Activated CD8-positive, alpha-beta T cell treated with anti-CD3 and anti-CD28 coated beads for 36 hours (primary cell): ENCODE results near the gene ART5. TPM values are rescaled to one million over a fixed set of nuclear protein-coding genes. Genes with fewer than 3 reads are reported as not detected.
"Not testable (repeated sequence)": the region's sequence is repeated elsewhere in the genome, so short reads cannot be mapped to it uniquely, and the experiment has no call there.

Source experiments
- ATAC-seq: fragments of 200-7000 bp; cut with Tn5 transposase; one replicate; pipeline ENCODE4 v1.10.0; 2021; ENCODE audit warnings: mild to moderate bottlenecking, moderate library complexity
- CTCF ChIA-PET: fragments of 350-600 bp; sonication (Branson Sonifier 250); formaldehyde crosslinking; loops from one replicate; lab custom pipeline; 2021; ENCODE audit warnings: antibody characterized with exemption; lab: Charles Lee
- POLR2A ChIA-PET: fragments of 350-600 bp; sonication (Branson Sonifier 250); formaldehyde crosslinking; loops from one replicate; lab custom pipeline; 2021; ENCODE audit warnings: antibody characterized with exemption; lab: Charles Lee
- DNase-seq: peaks from one replicate; pipeline ENCODE4 v3.0.0-alpha.2; 2020
- H3K27ac Mint-ChIP-seq: one replicate; pipeline ENCODE4 v1.8.0; 2021; ENCODE audit warnings: mild to moderate bottlenecking, mixed read lengths
- H3K27me3 Mint-ChIP-seq: one replicate; pipeline ENCODE4 v1.8.0; 2021; ENCODE audit warnings: mixed read lengths
- H3K36me3 Mint-ChIP-seq: one replicate; pipeline ENCODE4 v1.8.0; 2021; ENCODE audit warnings: low read depth, mixed read lengths
- H3K4me1 Mint-ChIP-seq: one replicate; pipeline ENCODE4 v1.8.0; 2021; ENCODE audit warnings: low read depth, mixed read lengths
- H3K4me3 Mint-ChIP-seq: one replicate; pipeline ENCODE4 v1.8.0; 2021; ENCODE audit warnings: mild to moderate bottlenecking, moderate library complexity, mixed read lengths
- H3K9me3 Mint-ChIP-seq: one replicate; pipeline ENCODE4 v1.8.0; 2021; ENCODE audit warnings: mixed read lengths
- CTCF ChIP-seq: fragments of 200-600 bp; IDR thresholded peaks from one replicate; pipeline ENCODE4 v1.8.0; 2022; ENCODE audit warnings: antibody characterized with exemption, mild to moderate bottlenecking
- intact Hi-C: fragments of 100-400 bp; cut with micrococcal nuclease; formaldehyde crosslinking; loops from one replicate; pipeline ENCODE4 v1.10.0; 2022
- total RNA-seq, 2 experiments: library from RNA; stranded (reverse); gene quantifications; one replicate each; pipeline ENCODE4 v1.2.3, GENCODE V29; 2021

ART5 gene
- total RNA-seq, 2 experiments from 2014 or later = not detected

GRCh38 chr11:3605771-3606203 is 36.0 kb downstream of the ART5 start:
- no peak for TF ChIP-seq CTCF
- CTCF ChIA-PET = no interaction called here
- POLR2A ChIA-PET = no interaction called here
- no peaks in the 10 kb centered on the region for H3K4me1 Mint-ChIP-seq
- intact Hi-C loops = no loop called here
- H3K4me3 Mint-ChIP-seq = no peak overlapping the region
- no peaks in the 10 kb centered on the region for H3K27me3 Mint-ChIP-seq
- H3K36me3 Mint-ChIP-seq = no peaks in the 10 kb centered on the region
- H3K27ac Mint-ChIP-seq = no peak overlapping the region
- no peaks in the 10 kb centered on the region for H3K9me3 Mint-ChIP-seq
- no peak for ATAC-seq
- no peak for DNase-seq

- no peak for ATAC-seq
- no peak for DNase-seq
- H3K36me3 Mint-ChIP-seq = no peaks in the 10 kb centered on the region
- no peaks in the 10 kb centered on the region for H3K27me3 Mint-ChIP-seq
- H3K4me1 Mint-ChIP-seq = no peaks in the 10 kb centered on the region
- CTCF ChIA-PET = no interaction called here
- H3K9me3 Mint-ChIP-seq = no peaks in the 10 kb centered on the region
- POLR2A ChIA-PET = no interaction called here
- intact Hi-C loops = no loop called here
- TF ChIP-seq CTCF = no peak
- H3K4me3 Mint-ChIP-seq = no peak overlapping the region
- H3K27ac Mint-ChIP-seq = no peak overlapping the region
Measured at GRCh38 chr11:3605283-3605662, 36.5 kb downstream of the ART5 start.

- no peak overlapping the region for H3K4me3 Mint-ChIP-seq
- H3K27me3 Mint-ChIP-seq = no peaks in the 10 kb centered on the region
- ChIA-PET CTCF (no interaction called here), POLR2A (no interaction called here)
- DNase-seq (no peak), ATAC-seq (no peak)
- H3K36me3 Mint-ChIP-seq = no peaks in the 10 kb centered on the region
- no peaks in the 10 kb centered on the region for H3K9me3 Mint-ChIP-seq
- TF ChIP-seq CTCF = no peak
- H3K4me1 Mint-ChIP-seq = no peaks in the 10 kb centered on the region
- intact Hi-C loops = no loop called here
- no peak overlapping the region for H3K27ac Mint-ChIP-seq
Measured at GRCh38 chr11:3604167-3604566, 37.6 kb downstream of the ART5 start.

GRCh38 chr11:3600201-3600600 is 41.6 kb downstream of the ART5 start:
- H3K27me3 Mint-ChIP-seq, ATAC-seq, H3K27ac Mint-ChIP-seq, H3K4me1 Mint-ChIP-seq, H3K36me3 Mint-ChIP-seq, CTCF ChIA-PET, DNase-seq, POLR2A ChIA-PET, H3K4me3 Mint-ChIP-seq, H3K9me3 Mint-ChIP-seq, intact Hi-C loops: not testable (repeated sequence)

- CTCF ChIA-PET, H3K27me3 Mint-ChIP-seq, H3K4me3 Mint-ChIP-seq, DNase-seq, H3K27ac Mint-ChIP-seq, H3K36me3 Mint-ChIP-seq, intact Hi-C loops, H3K4me1 Mint-ChIP-seq, H3K9me3 Mint-ChIP-seq, ATAC-seq, POLR2A ChIA-PET: not testable (repeated sequence)
Measured at GRCh38 chr11:3597743-3598142, 44.0 kb downstream of the ART5 start.

GRCh38 chr11:3591326-3591725 is 50.5 kb downstream of the ART5 start:
- DNase-seq, H3K9me3 Mint-ChIP-seq, H3K27me3 Mint-ChIP-seq, H3K36me3 Mint-ChIP-seq, ATAC-seq, intact Hi-C loops, H3K4me1 Mint-ChIP-seq, H3K27ac Mint-ChIP-seq, POLR2A ChIA-PET, H3K4me3 Mint-ChIP-seq: not testable (repeated sequence)
- CTCF ChIA-PET = interaction anchor here (2.5 kb wide), 1 partner anchor 19 kb away, joined by 9 read pairs; no protein-coding TSS in a partner anchor

GRCh38 chr11:3590193-3590592 is 51.6 kb downstream of the ART5 start:
- CTCF ChIA-PET = interaction anchor here (2.5 kb wide), 1 partner anchor 20 kb away, joined by 9 read pairs; no protein-coding TSS in a partner anchor
- H3K36me3 Mint-ChIP-seq, POLR2A ChIA-PET: not testable (repeated sequence)

GRCh38 chr11:3588776-3589175 is 53.0 kb downstream of the ART5 start:
- H3K9me3 Mint-ChIP-seq, H3K27ac Mint-ChIP-seq, H3K36me3 Mint-ChIP-seq, POLR2A ChIA-PET, H3K27me3 Mint-ChIP-seq, H3K4me1 Mint-ChIP-seq, H3K4me3 Mint-ChIP-seq, intact Hi-C loops, ATAC-seq, DNase-seq: not testable (repeated sequence)
- CTCF ChIA-PET = interaction anchor here (1.3 kb wide), 1 partner anchor 14 kb away, joined by 4 read pairs; no protein-coding TSS in a partner anchor

More at GRCh38 chr11:3590193-3590592, 51.6 kb downstream of the ART5 start:
- ATAC-seq, H3K4me3 Mint-ChIP-seq, H3K27me3 Mint-ChIP-seq, H3K9me3 Mint-ChIP-seq, H3K27ac Mint-ChIP-seq, DNase-seq, intact Hi-C loops, H3K4me1 Mint-ChIP-seq: not testable (repeated sequence)
